HEK293 (cell line): ENCODE measurements around the gene GRAP2.

Source experiments
- CTCF ChIA-PET: fragments of 350-600 bp; formaldehyde crosslinking; extraction: SDS; loops from one replicate; lab custom pipeline; 2021; ENCODE audit warnings: antibody characterized with exemption; lab: Yijun Ruan, JAX
- POLR2A ChIA-PET: fragments of 300-600 bp; formaldehyde crosslinking; extraction: SDS; loops from one replicate; lab custom pipeline; 2020; ENCODE audit warnings: antibody characterized with exemption, inconsistent platforms; lab: Yijun Ruan, JAX
- H3K27ac ChIP-seq: fragments of 200-500 bp; sonication (Bioruptor generic); 2 replicates; pipeline ENCODE4 v1.5.1; 2014; ENCODE audit warnings: low read depth, low read length, control low read depth, inconsistent platforms; ENCODE audit errors: extremely low read depth
- H3K36me3 ChIP-seq, 2 experiments: fragments of 200-500 bp in 1 of 2; sonication (Bioruptor generic) in 1 of 2; 1 replicate in 1 of 2; 2 replicates in 1 of 2; pipeline ENCODE4 v1.5.1; 2014 to 2017; ENCODE audit warnings: inconsistent platforms in 2 of 2, low read length in 2 of 2; ENCODE audit not compliant: control insufficient read depth in 2 of 2, insufficient read depth in 1 of 2
- H3K4me1 ChIP-seq: fragments of 200-500 bp; sonication (Bioruptor generic); 2 replicates; pipeline ENCODE4 v1.5.1; 2014; ENCODE audit warnings: mild to moderate bottlenecking, low read length, inconsistent platforms; ENCODE audit not compliant: control insufficient read depth, insufficient read depth
- H3K4me3 ChIP-seq: 2 replicates; pipeline ENCODE4 v1.5.1; 2011; ENCODE audit warnings: low read depth, mild to moderate bottlenecking, control low read depth, low read length, moderate library complexity
- H3K9me3 ChIP-seq: fragments of 200-500 bp; sonication (Bioruptor generic); 2 replicates; pipeline ENCODE4 v1.5.1; 2014; ENCODE audit warnings: low read depth, low read length, inconsistent platforms; ENCODE audit not compliant: control insufficient read depth, insufficient read depth
- GLI2 ChIP-seq: fragments of 450-650 bp; formaldehyde crosslinking; IDR thresholded peaks from 2 replicates; pipeline ENCODE4; 2017; ENCODE audit warnings: missing biosample characterization, missing genetic modification characterization, low read depth, borderline replicate concordance
- PRDM1 ChIP-seq: fragments of 450-650 bp; formaldehyde crosslinking; IDR thresholded peaks from 2 replicates; pipeline ENCODE4; 2016; ENCODE audit warnings: missing biosample characterization, missing genetic modification characterization
- YY2 ChIP-seq: fragments of 450-650 bp; formaldehyde crosslinking; IDR thresholded peaks from 2 replicates; pipeline ENCODE4 v1.5.1; 2016; ENCODE audit warnings: missing biosample characterization, missing genetic modification characterization
- ZBTB10 ChIP-seq: fragments of 450-650 bp; formaldehyde crosslinking; IDR thresholded peaks from 2 replicates; pipeline ENCODE4 v1.5.1; 2016; ENCODE audit warnings: missing biosample characterization, missing genetic modification characterization
- ZFHX2 ChIP-seq: fragments of 450-650 bp; formaldehyde crosslinking; conservative IDR thresholded peaks from 2 replicates; pipeline ENCODE4 v1.5.1; 2016; ENCODE audit warnings: missing biosample characterization, missing genetic modification characterization
- ZIC2 ChIP-seq: fragments of 450-650 bp; formaldehyde crosslinking; IDR thresholded peaks from 2 replicates; pipeline ENCODE4 v1.5.1; 2016; ENCODE audit warnings: missing biosample characterization, missing genetic modification characterization
- ZNF112 ChIP-seq: fragments of 450-650 bp; formaldehyde crosslinking; IDR thresholded peaks from 2 replicates; pipeline ENCODE4 v1.5.0; 2017; ENCODE audit warnings: missing biosample characterization, missing genetic modification characterization
- ZNF157 ChIP-seq: fragments of 450-650 bp; formaldehyde crosslinking; IDR thresholded peaks from 2 replicates; pipeline ENCODE4 v1.5.1; 2016; ENCODE audit warnings: missing biosample characterization, missing genetic modification characterization
- ZNF561 ChIP-seq: fragments of 450-650 bp; IDR thresholded peaks from 2 replicates; pipeline ENCODE4 v1.5.1; 2018; ENCODE audit warnings: missing biosample characterization, missing genetic modification characterization, borderline replicate concordance
- ZNF645 ChIP-seq: fragments of 450-650 bp; formaldehyde crosslinking; IDR thresholded peaks from 2 replicates; pipeline ENCODE4; 2016; ENCODE audit warnings: missing biosample characterization, missing genetic modification characterization
- ZNF670 ChIP-seq: fragments of 450-650 bp; formaldehyde crosslinking; IDR thresholded peaks from 2 replicates; pipeline ENCODE4 v1.5.1; 2016; ENCODE audit warnings: missing biosample characterization, missing genetic modification characterization, low read depth
- ZNF777 ChIP-seq: fragments of 450-650 bp; formaldehyde crosslinking; IDR thresholded peaks from 2 replicates; pipeline ENCODE4 v1.5.1; 2017; ENCODE audit warnings: missing biosample characterization, missing genetic modification characterization, borderline replicate concordance
- ZNF791 ChIP-seq: fragments of 450-650 bp; formaldehyde crosslinking; IDR thresholded peaks from 2 replicates; pipeline ENCODE4 v1.5.1; 2016; ENCODE audit warnings: missing biosample characterization, missing genetic modification characterization
- ZNF843 ChIP-seq: fragments of 450-650 bp; formaldehyde crosslinking; IDR thresholded peaks from 2 replicates; pipeline ENCODE4 v1.5.1; 2016; ENCODE audit warnings: missing biosample characterization, missing genetic modification characterization

The GRAP2 gene

GRCh38 chr22:39958949-39959639 lies 58.2 kb downstream of the GRAP2 start (continued):
- TF ChIP-seq ZNF843 (tag by site-specific recombination) (no peak), ZNF157 (tag by site-specific recombination) (no peak), YY2 (tag by site-specific recombination) (no peak)

- Histone ChIP-seq H3K9me3 (no peaks in the 10 kb centered on the region), H3K27ac (no peak within 1 kb of the TSS), H3K4me1 (no peaks in the 10 kb centered on the region), H3K4me3 (no peak within 1 kb of the TSS)
- ChIA-PET POLR2A (interaction anchor here (0.6 kb wide), 1 partner anchor 216 kb away, joined by 3 read pairs; no protein-coding TSS in a partner anchor), CTCF (interaction anchor here (0.8 kb wide), 1 partner anchor 12 kb away, joined by 3 read pairs; no protein-coding TSS in a partner anchor)
- TF ChIP-seq ZNF645 (no peak), PRDM1 (tag by site-specific recombination) (no peak), ZNF791 (tag by site-specific recombination) (no peak), ZIC2 (tag by site-specific recombination) (peak; percentile 18; the same call in 1 of the 2 replicates), ZFHX2 (tag by site-specific recombination) (peak; percentile 19; the same call in 1 of the 2 replicates)
- TF ChIP-seq, all 188 proteins: peak for 2
- H3K36me3 ChIP-seq, result no peaks in the 10 kb centered on the region
Measured at GRCh38 chr22:39959640-39960447, 59.0 kb downstream of the GRAP2 start, which contains the start of gene TMA7B. Gene TMA7B (plus strand): TSS chr22:39960397. CDS start chr22:39964375, 3,978 bp downstream.

GRCh38 chr22:39960791-39961746 lies 60.2 kb downstream of the GRAP2 start:
- H3K4me1 ChIP-seq, result no peaks in the 10 kb centered on the region
- no peak overlapping the region for H3K4me3 ChIP-seq
- TF ChIP-seq GLI2 (tag by site-specific recombination) (no peak), ZNF670 (tag by site-specific recombination) (no peak), ZBTB10 (no peak), ZNF112 (tag by site-specific recombination) (no peak), ZNF777 (tag by site-specific recombination) (no peak), ZNF561 (tag by site-specific recombination) (no peak)
- TF ChIP-seq, all 188 proteins: peak for 0
- no peak overlapping the region for H3K27ac ChIP-seq
- ChIA-PET CTCF (interaction anchor here (0.6 to 1.0 kb wide), 4 partner anchors 28 to 941 kb away, joined by 3 to 6 read pairs (median 4); no protein-coding TSS in a partner anchor), POLR2A (no interaction called here)
- no peaks in the 10 kb centered on the region for H3K36me3 ChIP-seq
- no peaks in the 10 kb centered on the region for H3K9me3 ChIP-seq
